Spleen (tissue), 11 donors: ENCODE data around the gene SLC4A2. TPM values are rescaled to one million over a fixed set of nuclear protein-coding genes. Genes with fewer than 3 reads are reported as not detected.

ENCODE experiments used
- DNase-seq: peaks from one replicate; pipeline ENCODE4 v3.0.0-alpha.2; 2020
- H3K27ac ChIP-seq, 8 donors: fragments of 200-600 bp; sonication (generic) in 7 of 8; 1 replicate in 4 of 8; 2 replicates in 4 of 8; pipeline versions ENCODE4 v1.5.0 to v1.8.0; 2016 to 2021; ENCODE audit warnings: inconsistent platforms in 4 of 8, mild to moderate bottlenecking in 4 of 8, moderate library complexity in 1 of 8
- H3K27me3 ChIP-seq, 7 donors: fragments of 200-600 bp; sonication (generic) in 6 of 7; replicated peaks in 1 of 7; 1 replicate in 4 of 7; 2 replicates in 3 of 7; pipeline versions ENCODE4 v1.5.0 to v1.8.0; 2016 to 2021; ENCODE audit warnings: inconsistent platforms in 3 of 7, mild to moderate bottlenecking in 1 of 7
- H3K36me3 ChIP-seq, 6 donors: fragments of 200-600 bp; sonication (generic) in 5 of 6; 1 replicate in 4 of 6; 2 replicates in 2 of 6; pipeline versions ENCODE4 v1.5.0 to v1.8.0; 2016 to 2021; ENCODE audit warnings: inconsistent platforms in 2 of 6
- H3K4me1 ChIP-seq, 6 donors: fragments of 200-600 bp; sonication (generic) in 5 of 6; 1 replicate in 3 of 6; 2 replicates in 3 of 6; pipeline versions ENCODE4 v1.5.0 to v1.8.0; 2016 to 2021; ENCODE audit warnings: inconsistent platforms in 3 of 6
- H3K4me3 ChIP-seq, 8 donors: fragments of 200-600 bp; sonication (generic) in 7 of 8; 1 replicate in 4 of 8; 2 replicates in 4 of 8; pipeline versions ENCODE4 v1.5.0 to v1.8.0; 2016 to 2021; ENCODE audit warnings: inconsistent platforms in 4 of 8, mild to moderate bottlenecking in 4 of 8, moderate library complexity in 2 of 8
- H3K9me3 ChIP-seq, 8 donors: fragments of 200-600 bp; sonication (generic) in 7 of 8; 1 replicate in 4 of 8; 2 replicates in 4 of 8; pipeline versions ENCODE4 v1.5.0 to v1.8.0; 2016 to 2021; ENCODE audit warnings: inconsistent platforms in 4 of 8
- CTCF ChIP-seq, 11 experiments: fragments of 200-600 bp in 7 of 11; fragments of 450-650 bp in 4 of 11; sonication (generic) in 4 of 11; IDR thresholded peaks in 8 of 11; conservative IDR thresholded peaks in 3 of 11; 1 replicate in 7 of 11; 2 replicates in 4 of 11; pipeline versions ENCODE4 v1.4.0 to v1.8.0; 2016 to 2021; ENCODE audit warnings: antibody characterized with exemption in 11 of 11, inconsistent platforms in 4 of 11, mild to moderate bottlenecking in 1 of 11
- POLR2A ChIP-seq, 3 donors: fragments of 450-650 bp; IDR thresholded peaks; one replicate each; pipeline ENCODE4 v1.5.1; 2017; ENCODE audit warnings: antibody characterized with exemption in 3 of 3, mild to moderate bottlenecking in 1 of 3
- POLR2AphosphoS5 ChIP-seq, 3 donors: sonication (generic); formaldehyde crosslinking; IDR thresholded peaks; one replicate each; pipeline ENCODE4 v1.5.1; 2017; ENCODE audit warnings: antibody characterized with exemption in 3 of 3
- whole genome bisulfite sequencing, 5 donors: extraction: QIAGEN DNeasy Blood & Tissue Kit in 3 of 5; methylation state at CpG; one replicate each; pipeline versions ENCODE4 v1.1.5 to v1.1.7; 2013 to 2018; 5-methylcytosine and 5-hydroxymethylcytosine counted together
- intact Hi-C: fragments of 100-400 bp; cut with DNase I; formaldehyde crosslinking; loops from one replicate; pipeline ENCODE4 v1.15.0; 2023; ENCODE audit warnings: low total_unique reads
- polyA plus RNA-seq, 3 donors: library from polyadenylated mRNA; stranded (reverse); fragments of 200-250 nt; gene quantifications; one replicate each; pipeline ENCODE4 v1.2.1, GENCODE V29; 2013
- total RNA-seq, 7 donors: library from RNA; depleted of rRNA in 3 of 7; stranded (reverse); fragments of >200 nt in 3 of 7; fragmentation: NEBNext Ultra II Directional in 4 of 7; extraction: Animal tissue kit (Norgen Biotek cat#: 25700) in 4 of 7; gene quantifications; one replicate each; pipeline versions ENCODE4 v1.1.0 to v1.2.1, GENCODE V29; 2016 to 2021
- donor health status: healthy with polysubstance abuse.
- donor health status: DM: no; HTN: no; CAD: no; lungs with moderate emphysema.
- donor health status: DM: no; HTN: no; CAD: no.
- donor health status: Bipolar disorder and iron deficiency.
- donor health status: healthy.
- donor health status: DM: no; HTN: no; CAD: no.
- donor health status: DM: yes; HTN: yes; CAD: no.

SLC4A2 gene
- total and polyA plus RNA-seq, 10 donors: 43.9 to 122 (median 90.9) TPM

- peaks cover 0 to 50% (median 16%) of the 10 kb centered on the region in 6 donors for H3K36me3 ChIP-seq
- H3K9me3 ChIP-seq: no peaks in the 10 kb centered on the region
- no peak overlapping the region for H3K27ac ChIP-seq
- DNase-seq: no peak
- TF ChIP-seq CTCF (IDR thresholded peaks at IDR 0.05 in 8 of 11, conservative IDR thresholded peaks at IDR 0.05 in 3 of 11): no peak
- no peak for TF ChIP-seq POLR2A (IDR thresholded peaks at IDR 0.05)
- TF ChIP-seq POLR2AphosphoS5 (IDR thresholded peaks at IDR 0.05): no peak
- intact Hi-C loops: no loop called here
- H3K27me3 ChIP-seq: peaks cover 0 to 16% (median 9%) of the 10 kb centered on the region in 7 donors
- WGBS, 5 donors: 84 to 93% (median 91%) methylated on average over 5 to 9 of the region's 9 CpGs
- no peak overlapping the region for H3K4me3 ChIP-seq
- H3K4me1 ChIP-seq: peaks cover 0 to 5% (median 3%) of the 10 kb centered on the region in 6 donors
Observed at GRCh38 chr7:151045967-151046366, 13.4 kb upstream of the SLC4A2 start.

- no peak for DNase-seq
- peaks cover 0 to 14% (median 9%) of the 10 kb centered on the region in 6 donors for H3K4me1 ChIP-seq
- 53 to 61% (median 55%) methylated on average over 12 to 14 of the region's 14 CpGs for WGBS, 5 donors
- H3K9me3 ChIP-seq: no peaks in the 10 kb centered on the region
- intact Hi-C loops: no loop called here
- TF ChIP-seq POLR2AphosphoS5 (IDR thresholded peaks at IDR 0.05): peak in 1 of 3 donors; percentile 9
- no peak for TF ChIP-seq CTCF (IDR thresholded peaks at IDR 0.05 in 8 of 11, conservative IDR thresholded peaks at IDR 0.05 in 3 of 11)
- peaks cover 0 to 25% (median 13%) of the 10 kb centered on the region in 7 donors for H3K27me3 ChIP-seq
- H3K27ac ChIP-seq: no peak overlapping the region
- H3K36me3 ChIP-seq: peaks cover 0 to 40% (median 16%) of the 10 kb centered on the region in 6 donors
- no peak overlapping the region for H3K4me3 ChIP-seq
Observed at GRCh38 chr7:151046603-151047573, 12.5 kb upstream of the SLC4A2 start.

GRCh38 chr7:151047976-151048815 is 11.2 kb upstream of the SLC4A2 start, which contains the start of gene ASIC3:
ASIC3 (plus strand) TSS chr7:151048531; CDS start chr7:151048886, 355 bp downstream.
- Histone ChIP-seq H3K9me3 (no peaks in the 10 kb centered on the region), H3K27me3 (peaks cover 0 to 34% (median 13%) of the 10 kb centered on the region in 7 donors), H3K36me3 (peaks cover 0 to 37% (median 13%) of the 10 kb centered on the region in 6 donors), H3K27ac (no peak within 1 kb of the TSS), H3K4me3 (no peak within 1 kb of the TSS), H3K4me1 (peaks cover 0 to 25% (median 14%) of the 10 kb centered on the region in 6 donors)
- DNase-seq: no peak
- intact Hi-C loops: no loop called here
- TF ChIP-seq POLR2A (IDR thresholded peaks at IDR 0.05): no peak
- no peak for TF ChIP-seq CTCF (IDR thresholded peaks at IDR 0.05 in 8 of 11, conservative IDR thresholded peaks at IDR 0.05 in 3 of 11)
- 84 to 87% (median 86%) methylated on average over 21 to 22 of the region's 22 CpGs for WGBS, 5 donors
